GM18909 (cell line): ENCODE measurements around the gene COL18A1.

Experiments used
- ATAC-seq: cut with Tn5 transposase; IDR thresholded peaks from one replicate; pipeline ENCODE4 v1.9.1; 2021; ENCODE audit warnings: mild to moderate bottlenecking; ENCODE audit not compliant: unreplicated experiment, poor library complexity

The COL18A1 gene

DNA sequence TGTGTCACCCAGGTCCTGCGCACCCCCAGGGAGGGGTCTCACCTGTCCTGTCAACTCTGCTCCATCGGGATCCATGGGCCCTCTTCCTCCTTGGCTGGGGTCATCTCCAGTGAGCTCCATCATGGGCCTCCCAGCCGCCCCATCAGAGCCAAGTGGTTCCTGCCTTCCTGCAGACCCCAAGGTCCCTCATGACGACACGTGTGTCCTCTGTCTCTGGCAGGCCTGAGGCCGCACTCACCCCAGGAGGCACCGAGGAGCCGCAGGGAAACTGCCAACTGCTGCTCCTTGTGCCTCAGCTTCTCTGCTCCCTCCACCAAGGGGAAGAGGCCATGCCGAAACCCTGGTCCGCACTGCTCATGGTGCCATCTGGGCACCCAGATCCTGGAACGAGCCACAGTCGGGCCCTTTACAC is 46.8 kb downstream of the COL18A1 start:
- ATAC-seq = no peak

- ATAC-seq = no peak
These were observed 47.8 kb downstream of the COL18A1 start for GRCh38 chr21:45452696-45453307.

GRCh38 chr21:45453308-45453950 is 48.5 kb downstream of the COL18A1 start:
- no peak for ATAC-seq

GRCh38 chr21:45454060-45454925 is 49.3 kb downstream of the COL18A1 start:
- no peak for ATAC-seq

- no peak for ATAC-seq
These were observed 50.1 kb downstream of the COL18A1 start for GRCh38 chr21:45454926-45455673.

DNA sequence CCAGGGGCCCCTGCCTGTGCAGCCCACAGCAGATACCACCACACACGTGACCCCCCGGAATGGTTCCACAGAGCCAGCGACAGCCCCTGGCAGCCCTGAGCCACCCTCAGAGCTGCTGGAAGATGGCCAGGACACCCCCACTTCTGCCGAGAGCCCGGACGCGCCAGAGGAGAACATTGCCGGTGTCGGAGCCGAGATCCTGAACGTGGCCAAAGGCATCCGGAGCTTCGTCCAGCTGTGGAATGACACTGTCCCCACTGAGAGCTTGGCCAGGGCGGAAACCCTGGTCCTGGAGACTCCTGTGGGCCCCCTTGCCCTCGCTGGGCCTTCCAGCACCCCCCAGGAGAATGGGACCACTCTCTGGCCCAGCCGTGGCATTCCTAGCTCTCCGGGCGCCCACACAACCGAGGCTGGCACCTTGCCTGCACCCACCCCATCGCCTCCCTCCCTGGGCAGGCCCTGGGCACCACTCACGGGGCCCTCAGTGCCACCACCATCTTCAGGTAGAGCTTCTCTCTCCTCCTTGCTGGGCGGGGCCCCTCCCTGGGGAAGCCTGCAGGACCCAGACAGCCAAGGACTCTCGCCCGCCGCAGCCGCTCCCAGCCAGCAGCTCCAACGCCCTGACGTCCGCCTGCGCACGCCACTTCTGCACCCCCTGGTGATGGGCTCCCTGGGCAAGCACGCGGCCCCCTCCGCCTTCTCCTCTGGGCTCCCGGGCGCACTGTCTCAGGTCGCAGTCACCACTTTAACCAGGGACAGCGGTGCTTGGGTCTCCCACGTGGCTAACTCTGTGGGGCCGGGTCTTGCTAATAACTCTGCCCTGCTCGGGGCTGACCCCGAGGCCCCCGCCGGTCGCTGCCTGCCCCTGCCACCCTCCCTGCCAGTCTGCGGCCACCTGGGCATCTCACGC is 51.0 kb downstream of the COL18A1 start:
- ATAC-seq = no peak

DNA sequence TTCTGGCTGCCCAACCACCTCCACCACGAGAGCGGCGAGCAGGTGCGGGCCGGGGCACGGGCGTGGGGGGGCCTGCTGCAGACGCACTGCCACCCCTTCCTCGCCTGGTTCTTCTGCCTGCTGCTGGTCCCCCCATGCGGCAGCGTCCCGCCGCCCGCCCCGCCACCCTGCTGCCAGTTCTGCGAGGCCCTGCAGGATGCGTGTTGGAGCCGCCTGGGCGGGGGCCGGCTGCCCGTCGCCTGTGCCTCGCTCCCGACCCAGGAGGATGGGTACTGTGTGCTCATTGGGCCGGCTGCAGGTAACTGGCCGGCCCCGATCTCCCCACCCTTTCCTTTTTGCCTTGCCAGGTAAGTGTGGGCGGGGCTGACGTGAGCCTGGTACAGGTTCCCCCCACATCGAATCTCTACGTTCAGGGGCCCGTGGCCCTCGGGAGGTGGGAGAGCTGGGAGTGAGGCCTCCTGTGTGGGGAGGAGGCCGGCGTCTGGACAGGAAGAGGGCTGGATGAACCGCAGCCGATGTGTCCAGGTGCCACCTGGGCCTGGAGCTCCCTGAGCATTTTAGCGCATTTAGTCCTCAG is 51.7 kb downstream of the COL18A1 start:
- ATAC-seq = no peak

GRCh38 chr21:45457161-45457831 is 52.3 kb downstream of the COL18A1 start:
- ATAC-seq = no peak

DNA sequence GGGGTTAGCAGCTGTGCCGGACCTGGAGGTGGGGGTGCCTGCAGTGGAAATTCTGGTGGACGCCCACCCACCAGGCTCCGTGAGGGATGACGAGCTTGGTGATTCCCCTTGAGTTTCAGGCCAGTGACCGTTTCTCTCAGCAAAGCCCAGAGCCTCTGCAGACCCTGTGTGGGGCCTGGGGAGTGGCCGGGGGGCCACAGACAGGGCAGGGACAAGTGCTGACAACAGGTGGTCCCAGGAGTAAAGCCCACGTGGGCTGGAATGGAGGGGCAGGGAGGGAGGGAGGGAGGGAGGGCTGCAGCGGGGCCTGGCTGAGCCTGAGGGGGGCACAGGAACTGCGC is 52.8 kb downstream of the COL18A1 start:
- no peak for ATAC-seq

- no peak for ATAC-seq
These were observed 53.6 kb downstream of the COL18A1 start for GRCh38 chr21:45458281-45459170.

DNA sequence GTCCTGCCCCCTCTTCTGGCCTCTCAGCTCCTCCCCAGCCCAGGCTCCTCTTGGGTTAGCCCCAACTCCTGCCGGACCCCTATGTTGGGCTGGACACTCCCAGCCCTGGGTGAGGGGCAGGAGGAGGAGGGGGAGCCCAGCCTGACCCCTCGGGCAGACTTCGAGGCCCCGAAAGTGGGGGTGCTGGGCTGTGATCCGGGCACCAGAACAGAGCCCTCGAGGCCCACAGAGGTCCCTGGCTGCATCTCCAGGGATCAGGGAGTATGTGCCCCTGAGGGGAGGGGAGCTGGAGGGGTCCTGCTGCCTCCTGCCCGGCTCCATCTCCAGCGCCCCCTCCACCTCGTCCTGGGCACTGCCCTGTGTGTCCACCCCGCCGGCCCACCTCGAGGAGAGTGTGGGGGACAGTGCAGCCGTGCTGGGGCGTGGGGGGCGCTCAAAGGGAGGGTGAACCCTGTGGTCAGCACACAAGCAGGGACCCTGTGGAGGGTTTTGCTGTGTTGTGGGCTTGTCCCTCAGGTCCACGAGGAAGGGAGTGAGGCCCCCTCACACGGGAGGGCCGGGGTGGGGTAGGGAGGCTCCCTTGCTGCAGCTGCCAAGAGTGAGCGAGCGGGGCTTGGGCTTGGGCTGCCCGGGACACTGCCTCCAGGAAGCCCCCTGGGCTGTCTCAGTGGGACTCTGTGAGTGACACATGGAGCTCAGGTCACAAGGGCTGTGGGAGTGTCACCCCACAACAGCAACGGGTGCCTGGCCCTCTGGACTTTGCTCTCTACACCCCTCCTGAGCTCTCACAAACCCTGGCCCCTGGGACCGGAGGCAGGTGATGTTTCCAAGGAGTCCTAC is 54.4 kb downstream of the COL18A1 start:
- ATAC-seq = no peak

DNA sequence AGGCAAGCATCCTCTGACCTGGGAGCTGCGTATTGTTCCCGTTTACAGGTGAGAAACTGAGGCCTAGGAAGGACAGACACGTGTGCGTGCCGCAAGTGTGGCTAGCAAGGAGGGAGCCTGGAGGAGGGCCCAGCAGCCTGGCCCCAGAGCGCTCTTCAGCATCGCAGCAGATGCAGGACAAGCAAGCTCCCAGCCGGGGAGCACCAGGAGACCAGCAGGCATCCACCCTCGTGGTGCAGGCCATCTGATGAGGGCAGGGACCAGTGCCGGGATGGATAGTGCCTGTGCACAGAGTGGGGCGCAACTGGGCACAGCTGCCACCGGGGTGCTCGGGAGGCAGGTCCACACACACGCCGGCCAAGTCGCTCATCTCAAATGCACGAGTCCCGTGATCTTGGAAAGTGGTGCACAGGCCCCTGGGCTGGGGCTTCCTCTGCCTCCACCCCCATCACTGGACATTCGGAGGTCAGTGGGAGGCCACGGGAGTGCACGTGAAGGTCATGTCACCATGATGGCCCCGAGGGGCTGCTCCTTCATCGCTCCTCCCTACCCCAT is 55.1 kb downstream of the COL18A1 start:
- no peak for ATAC-seq

- no peak for ATAC-seq
These were observed 55.8 kb downstream of the COL18A1 start for GRCh38 chr21:45460611-45461368.

DNA sequence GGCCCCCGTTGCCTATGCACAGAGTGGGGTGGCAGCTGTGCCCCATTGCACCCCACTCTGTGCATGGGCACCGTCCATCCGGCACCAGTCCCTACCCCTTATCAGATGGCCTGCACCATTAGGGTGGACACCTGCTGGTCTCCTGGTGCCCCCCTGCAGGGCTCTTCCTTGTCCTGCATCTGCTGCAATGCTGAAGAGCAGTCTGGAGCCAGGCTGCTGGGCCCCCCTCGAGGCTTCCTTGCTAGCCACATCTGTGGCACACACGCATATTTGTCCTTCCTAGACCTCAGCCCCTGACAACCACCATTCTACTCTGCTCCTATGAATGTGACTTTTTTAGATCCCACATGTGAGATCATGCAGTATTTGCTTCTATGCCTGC is 56.4 kb downstream of the COL18A1 start:
- no peak for ATAC-seq

- no peak for ATAC-seq
These were observed 56.9 kb downstream of the COL18A1 start for GRCh38 chr21:45461806-45462341.

- ATAC-seq = no peak
These were observed 58.9 kb downstream of the COL18A1 start for GRCh38 chr21:45463871-45464270.
